Esophagus squamous epithelium (tissue), 5 donors: ENCODE results near the gene PLD3. TPM values are rescaled to one million over a fixed set of nuclear protein-coding genes. Genes with fewer than 3 reads are reported as not detected.

Experiments used
- DNase-seq: peaks from one replicate; lab custom pipeline; 2025; lab: John Stamatoyannopoulos, UW
- H3K27ac ChIP-seq, 4 donors: fragments of 200-600 bp; sonication (generic); one replicate each; pipeline ENCODE4 v1.5.1; 2016 to 2019; ENCODE audit warnings: mild to moderate bottlenecking in 1 of 4
- H3K27me3 ChIP-seq, 4 donors: fragments of 200-600 bp; sonication (generic); 1 replicate in 3 of 4; 2 replicates in 1 of 4; pipeline versions ENCODE4 v1.5.1 to v1.6.0; 2017 to 2021; ENCODE audit warnings: antibody characterized with exemption in 1 of 4
- H3K36me3 ChIP-seq, 3 donors: fragments of 200-600 bp; sonication (generic); one replicate each; pipeline ENCODE4 v1.5.1; 2016 to 2019
- H3K4me1 ChIP-seq, 3 donors: fragments of 200-600 bp; sonication (generic); one replicate each; pipeline ENCODE4 v1.5.1; 2017 to 2019
- H3K4me3 ChIP-seq, 4 donors: fragments of 200-600 bp; sonication (generic); 1 replicate in 3 of 4; 2 replicates in 1 of 4; pipeline ENCODE4 v1.5.1; 2016 to 2019; ENCODE audit warnings: mild to moderate bottlenecking in 2 of 4, moderate library complexity in 1 of 4
- H3K9me3 ChIP-seq, 3 donors: fragments of 200-600 bp; sonication (generic); one replicate each; pipeline ENCODE4 v1.5.1; 2016 to 2019
- POLR2A ChIP-seq, 4 donors: fragments of 450-650 bp; IDR thresholded peaks; one replicate each; pipeline ENCODE4 v1.6.1; 2017; ENCODE audit warnings: antibody characterized with exemption in 4 of 4, mild to moderate bottlenecking in 4 of 4, moderate library complexity in 3 of 4
- WGBS, 2 donors: methylation state at CpG; one replicate each; pipeline ENCODE4 v1.1.5; 2018; 5-methylcytosine and 5-hydroxymethylcytosine counted together
- intact Hi-C: fragments of 100-400 bp; cut with DNase I; formaldehyde crosslinking; loops from one replicate; pipeline ENCODE4 v1.15.0; 2022
- total RNA-seq, 4 donors: library from RNA; depleted of rRNA; stranded (reverse); fragments of >200 nt; gene quantifications; one replicate each; pipeline ENCODE4 v1.1.0, GENCODE V29; 2016
- TF ChIP-seq, protein P1 (sequence below), 6 experiments: fragments of 450-650 bp in 4 of 6; fragments of 200-600 bp in 2 of 6; sonication (generic) in 2 of 6; IDR thresholded peaks; one replicate each; pipeline ENCODE4 v1.5.1; 2016 to 2019; ENCODE audit warnings: antibody characterized with exemption in 6 of 6, mild to moderate bottlenecking in 4 of 6, moderate library complexity in 4 of 6
- donor health status: DM: yes; HTN: yes; CAD: no.

Gene PLD3
- total RNA-seq, 4 donors from 2014 or later, result 56.8 to 163 (median 128) TPM

GRCh38 chr19:40419780-40420179, 71.3 kb downstream of the PLD3 start:
- no peak overlapping the region for H3K4me3 ChIP-seq
- 90 to 94% methylated on average over 4 to 5 of the region's 5 CpGs for whole genome bisulfite sequencing, 2 donors
- H3K9me3 ChIP-seq, result no peaks in the 10 kb centered on the region
- H3K27ac ChIP-seq, result peak overlapping the region in 1 of 4 donors; percentile 100
- H3K4me1 ChIP-seq, result peaks cover 20 to 69% (median 36%) of the 10 kb centered on the region in 3 donors
- peaks cover 0 to 13% (median 7%) of the 10 kb centered on the region in 3 donors for H3K36me3 ChIP-seq
- DNase-seq, result no peak
- H3K27me3 ChIP-seq, result no peaks in the 10 kb centered on the region
- intact Hi-C loops, result loop anchor here (10.0 kb wide), 1 partner anchor 185 kb away; the partner anchor contains the start of gene LTBP4
- TF ChIP-seq POLR2A (IDR thresholded peaks at IDR 0.05), result no peak
- TF ChIP-seq, protein P1, sequence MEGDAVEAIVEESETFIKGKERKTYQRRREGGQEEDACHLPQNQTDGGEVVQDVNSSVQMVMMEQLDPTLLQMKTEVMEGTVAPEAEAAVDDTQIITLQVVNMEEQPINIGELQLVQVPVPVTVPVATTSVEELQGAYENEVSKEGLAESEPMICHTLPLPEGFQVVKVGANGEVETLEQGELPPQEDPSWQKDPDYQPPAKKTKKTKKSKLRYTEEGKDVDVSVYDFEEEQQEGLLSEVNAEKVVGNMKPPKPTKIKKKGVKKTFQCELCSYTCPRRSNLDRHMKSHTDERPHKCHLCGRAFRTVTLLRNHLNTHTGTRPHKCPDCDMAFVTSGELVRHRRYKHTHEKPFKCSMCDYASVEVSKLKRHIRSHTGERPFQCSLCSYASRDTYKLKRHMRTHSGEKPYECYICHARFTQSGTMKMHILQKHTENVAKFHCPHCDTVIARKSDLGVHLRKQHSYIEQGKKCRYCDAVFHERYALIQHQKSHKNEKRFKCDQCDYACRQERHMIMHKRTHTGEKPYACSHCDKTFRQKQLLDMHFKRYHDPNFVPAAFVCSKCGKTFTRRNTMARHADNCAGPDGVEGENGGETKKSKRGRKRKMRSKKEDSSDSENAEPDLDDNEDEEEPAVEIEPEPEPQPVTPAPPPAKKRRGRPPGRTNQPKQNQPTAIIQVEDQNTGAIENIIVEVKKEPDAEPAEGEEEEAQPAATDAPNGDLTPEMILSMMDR (IDR thresholded peaks at IDR 0.05), result no peak

- TF ChIP-seq POLR2A (IDR thresholded peaks at IDR 0.05), result no peak
- TF ChIP-seq, protein P1 (IDR thresholded peaks at IDR 0.05), result no peak
- no peaks in the 10 kb centered on the region for H3K27me3 ChIP-seq
- H3K36me3 ChIP-seq, result peaks cover 0 to 13% (median 7%) of the 10 kb centered on the region in 3 donors
- DNase-seq, result no peak
- H3K4me1 ChIP-seq, result peaks cover 20 to 66% (median 36%) of the 10 kb centered on the region in 3 donors
- WGBS, 2 donors, result 50 to 55% methylated on average over 14 of the region's 14 CpGs
- peak overlapping the region; percentile 64 to 87 (median 79) for H3K4me3 ChIP-seq
- intact Hi-C loops, result loop anchor here (10.0 kb wide), 1 partner anchor 184 kb away; the partner anchor contains the start of gene LTBP4
- peak overlapping the region; percentile 97 to 100 (median 100) for H3K27ac ChIP-seq
- H3K9me3 ChIP-seq, result no peaks in the 10 kb centered on the region
These were observed 71.9 kb downstream of the PLD3 start for GRCh38 chr19:40420451-40420765.

GRCh38 chr19:40420766-40421765, 72.6 kb downstream of the PLD3 start:
- WGBS, 2 donors, result 2 to 4% methylated on average over 30 to 40 of the region's 56 CpGs
- no peak for DNase-seq
- H3K27me3 ChIP-seq, result no peaks in the 10 kb centered on the region
- no peaks in the 10 kb centered on the region for H3K9me3 ChIP-seq
- intact Hi-C loops, result loop anchor here (10.0 kb wide), 1 partner anchor 184 kb away; the partner anchor contains the start of gene LTBP4
- peaks cover 0 to 13% (median 7%) of the 10 kb centered on the region in 3 donors for H3K36me3 ChIP-seq
- peak overlapping the region; percentile 64 to 87 (median 79) for H3K4me3 ChIP-seq
- peak in 3 of 4 donors; percentile 79 to 92 (median 81) for TF ChIP-seq POLR2A (IDR thresholded peaks at IDR 0.05)
- TF ChIP-seq, protein P1 (IDR thresholded peaks at IDR 0.05), result peak; percentile 89 to 98 (median 93)
- H3K27ac ChIP-seq, result peak overlapping the region; percentile 97 to 100 (median 100)
- H3K4me1 ChIP-seq, result peaks cover 20 to 65% (median 36%) of the 10 kb centered on the region in 3 donors

GRCh38 chr19:40421993-40422747, 73.7 kb downstream of the PLD3 start:
- WGBS, 2 donors, result 77 to 81% methylated on average over 16 of the region's 16 CpGs
- H3K4me3 ChIP-seq, result peak overlapping the region in 2 of 4 donors; percentile 75 to 83
- DNase-seq, result no peak
- H3K27me3 ChIP-seq, result no peaks in the 10 kb centered on the region
- no peaks in the 10 kb centered on the region for H3K9me3 ChIP-seq
- intact Hi-C loops, result loop anchor here (10.0 kb wide), 1 partner anchor 183 kb away; the partner anchor contains the start of gene LTBP4
- TF ChIP-seq, protein P1 (IDR thresholded peaks at IDR 0.05), result no peak
- no peak for TF ChIP-seq POLR2A (IDR thresholded peaks at IDR 0.05)
- H3K4me1 ChIP-seq, result peaks cover 20 to 65% (median 42%) of the 10 kb centered on the region in 3 donors
- peaks cover 0 to 13% (median 7%) of the 10 kb centered on the region in 3 donors for H3K36me3 ChIP-seq
- H3K27ac ChIP-seq, result peak overlapping the region; percentile 97 to 100 (median 100)
